Neural progenitor cell (in vitro differentiated cells): Measurements from ENCODE around the gene ZNF839. TPM values are rescaled to one million over a fixed set of nuclear protein-coding genes. Genes with fewer than 3 reads are reported as not detected.

ENCODE experiments used
- DNase-seq: peaks from one replicate; pipeline ENCODE4 v3.0.0-alpha.2; 2016; ENCODE audit warnings: low spot score
- H2AFZ ChIP-seq: fragments of 200-600 bp; sonication (generic); replicated peaks from 2 replicates; pipeline ENCODE4 v1.6.1; 2016; ENCODE audit warnings: antibody characterized with exemption
- H3F3A ChIP-seq: fragments of 200-600 bp; sonication (generic); 2 replicates; pipeline ENCODE4 v1.6.1; 2016; ENCODE audit warnings: antibody characterized with exemption, low read depth
- H3K27ac ChIP-seq: fragments of 200-600 bp; sonication (generic); 2 replicates; pipeline ENCODE4 v1.5.1; 2016; ENCODE audit warnings: mild to moderate bottlenecking
- H3K27me3 ChIP-seq: fragments of 200-600 bp; sonication (generic); 2 replicates; pipeline ENCODE4 v1.6.1; 2016; ENCODE audit warnings: mild to moderate bottlenecking, moderate library complexity
- H3K36me3 ChIP-seq: fragments of 200-600 bp; sonication (generic); 2 replicates; pipeline ENCODE4 v1.5.1; 2016
- H3K4me1 ChIP-seq: fragments of 200-600 bp; sonication (generic); 2 replicates; pipeline ENCODE4 v1.6.1; 2016; ENCODE audit warnings: mixed run types
- H3K4me2 ChIP-seq: fragments of 200-600 bp; sonication (generic); 2 replicates; pipeline ENCODE4 v1.6.1; 2016
- H3K4me3 ChIP-seq: fragments of 200-600 bp; sonication (generic); 2 replicates; pipeline ENCODE4 v1.5.1; 2016
- H3K79me2 ChIP-seq: fragments of 200-600 bp; sonication (generic); 2 replicates; pipeline ENCODE4 v1.6.1; 2016; ENCODE audit warnings: low read depth
- H3K9ac ChIP-seq: fragments of 200-600 bp; sonication (generic); 2 replicates; pipeline ENCODE4 v1.6.1; 2016
- H3K9me3 ChIP-seq: fragments of 200-600 bp; sonication (generic); 2 replicates; pipeline ENCODE4 v1.5.1; 2016; ENCODE audit warnings: low read depth
- H4K20me1 ChIP-seq: fragments of 200-600 bp; sonication (generic); 2 replicates; pipeline ENCODE4 v1.6.1; 2016; ENCODE audit warnings: low read depth
- H3K27ac Mint-ChIP-seq: 3 replicates; pipeline ENCODE4 v1.8.0; 2021; ENCODE audit warnings: mixed read lengths
- H3K27me3 Mint-ChIP-seq: 2 replicates; pipeline ENCODE4 v1.8.0; 2022; ENCODE audit warnings: low read depth, mild to moderate bottlenecking, inconsistent platforms, moderate library complexity, mixed read lengths; ENCODE audit not compliant: insufficient read depth
- H3K36me3 Mint-ChIP-seq: 3 replicates; pipeline ENCODE4 v1.8.0; 2021; ENCODE audit warnings: mixed read lengths
- H3K4me1 Mint-ChIP-seq: 3 replicates; pipeline ENCODE4 v1.8.0; 2021; ENCODE audit warnings: mixed read lengths
- H3K4me3 Mint-ChIP-seq: 3 replicates; pipeline ENCODE4 v1.8.0; 2021; ENCODE audit warnings: mild to moderate bottlenecking, moderate library complexity, mixed read lengths
- H3K9me3 Mint-ChIP-seq: 3 replicates; pipeline ENCODE4 v1.8.0; 2020; ENCODE audit warnings: mixed read lengths
- EZH2 ChIP-seq: fragments of 200-600 bp; sonication (generic); IDR thresholded peaks from 2 replicates; pipeline ENCODE4 v1.6.1; 2017; ENCODE audit warnings: antibody characterized with exemption, mild to moderate bottlenecking, moderate library complexity
- EZH2phosphoT487 ChIP-seq: fragments of 200-600 bp; sonication (generic); IDR thresholded peaks from 2 replicates; pipeline ENCODE4 v1.6.1; 2017; ENCODE audit warnings: antibody characterized with exemption
- total RNA-seq: library from RNA; depleted of rRNA; stranded (reverse); fragments of >200 nt; gene quantifications from 2 replicates; pipeline ENCODE4 v1.2.3, GENCODE V29; 2015; ENCODE audit warnings: low replicate concordance
- TF ChIP-seq, protein P1 (sequence below): fragments of 200-600 bp; sonication (generic); IDR thresholded peaks from 2 replicates; pipeline ENCODE4 v1.5.1; 2017; ENCODE audit warnings: antibody characterized with exemption, mild to moderate bottlenecking

ZNF839 gene
- total RNA-seq, 1 donor from 2014 or later = 13.7 TPM

GRCh38 chr14:102283631-102284129 lies 35.9 kb upstream of the ZNF839 start:
- Histone ChIP-seq H3K4me3 (no peak overlapping the region), H3K36me3 (no peaks in the 10 kb centered on the region), H3K4me1 (no peaks in the 10 kb centered on the region), H3K79me2 (no peaks in the 10 kb centered on the region), H3F3A (no peaks in the 10 kb centered on the region), H3K9ac (no peak overlapping the region), H4K20me1 (no peaks in the 10 kb centered on the region), H2AFZ (no peak overlapping the region), H3K4me2 (no peak overlapping the region), H3K27me3 (no peaks in the 10 kb centered on the region), H3K9me3 (peaks cover 4% of the 10 kb centered on the region), H3K27ac (no peak overlapping the region)
- Mint-ChIP-seq H3K4me3 (no peak overlapping the region), H3K27ac (no peak overlapping the region), H3K36me3 (peaks cover 15% of the 10 kb centered on the region), H3K4me1 (no peaks in the 10 kb centered on the region), H3K27me3 (no peaks in the 10 kb centered on the region), H3K9me3 (no peaks in the 10 kb centered on the region)
- TF ChIP-seq EZH2phosphoT487 (no peak), EZH2 (no peak)
- TF ChIP-seq, protein P1, sequence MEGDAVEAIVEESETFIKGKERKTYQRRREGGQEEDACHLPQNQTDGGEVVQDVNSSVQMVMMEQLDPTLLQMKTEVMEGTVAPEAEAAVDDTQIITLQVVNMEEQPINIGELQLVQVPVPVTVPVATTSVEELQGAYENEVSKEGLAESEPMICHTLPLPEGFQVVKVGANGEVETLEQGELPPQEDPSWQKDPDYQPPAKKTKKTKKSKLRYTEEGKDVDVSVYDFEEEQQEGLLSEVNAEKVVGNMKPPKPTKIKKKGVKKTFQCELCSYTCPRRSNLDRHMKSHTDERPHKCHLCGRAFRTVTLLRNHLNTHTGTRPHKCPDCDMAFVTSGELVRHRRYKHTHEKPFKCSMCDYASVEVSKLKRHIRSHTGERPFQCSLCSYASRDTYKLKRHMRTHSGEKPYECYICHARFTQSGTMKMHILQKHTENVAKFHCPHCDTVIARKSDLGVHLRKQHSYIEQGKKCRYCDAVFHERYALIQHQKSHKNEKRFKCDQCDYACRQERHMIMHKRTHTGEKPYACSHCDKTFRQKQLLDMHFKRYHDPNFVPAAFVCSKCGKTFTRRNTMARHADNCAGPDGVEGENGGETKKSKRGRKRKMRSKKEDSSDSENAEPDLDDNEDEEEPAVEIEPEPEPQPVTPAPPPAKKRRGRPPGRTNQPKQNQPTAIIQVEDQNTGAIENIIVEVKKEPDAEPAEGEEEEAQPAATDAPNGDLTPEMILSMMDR = no peak
- no peak for DNase-seq

- Histone ChIP-seq H4K20me1 (no peaks in the 10 kb centered on the region), H3K27ac (no peak overlapping the region), H3K27me3 (no peaks in the 10 kb centered on the region), H3F3A (no peaks in the 10 kb centered on the region), H2AFZ (no peak overlapping the region), H3K4me2 (no peak overlapping the region), H3K9me3 (peaks cover 4% of the 10 kb centered on the region), H3K9ac (no peak overlapping the region), H3K36me3 (no peaks in the 10 kb centered on the region), H3K4me1 (no peaks in the 10 kb centered on the region), H3K79me2 (no peaks in the 10 kb centered on the region), H3K4me3 (no peak overlapping the region)
- Mint-ChIP-seq H3K4me3 (no peak overlapping the region), H3K9me3 (no peaks in the 10 kb centered on the region), H3K27ac (no peak overlapping the region), H3K27me3 (no peaks in the 10 kb centered on the region), H3K4me1 (no peaks in the 10 kb centered on the region), H3K36me3 (peaks cover 14% of the 10 kb centered on the region)
- TF ChIP-seq EZH2phosphoT487 (no peak), EZH2 (no peak)
- TF ChIP-seq, protein P1 = no peak
- no peak for DNase-seq
These were observed 34.4 kb upstream of the ZNF839 start for GRCh38 chr14:102285106-102285505.

DNA sequence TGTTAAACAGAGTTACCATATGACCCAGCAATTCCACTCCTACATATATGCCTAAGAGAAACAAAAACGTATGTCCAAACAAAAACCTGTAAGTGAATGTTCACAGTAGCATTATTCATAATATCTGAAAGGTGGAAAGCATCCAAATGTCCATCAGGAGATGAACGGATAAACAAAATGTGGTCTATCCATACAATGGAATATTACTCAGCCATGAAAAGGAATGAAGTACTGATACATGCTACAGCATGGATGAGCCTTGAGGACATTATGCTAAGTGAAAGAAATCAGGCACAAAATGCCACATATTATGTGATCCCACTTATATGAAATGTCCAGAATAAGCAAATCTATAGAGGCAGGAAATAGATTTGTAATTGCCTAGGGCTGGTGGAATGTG lies 31.4 kb upstream of the ZNF839 start:
- Mint-ChIP-seq H3K4me3 (no peak overlapping the region), H3K4me1 (no peaks in the 10 kb centered on the region), H3K27ac (no peak overlapping the region), H3K36me3 (peaks cover 3% of the 10 kb centered on the region), H3K9me3 (peaks cover 2% of the 10 kb centered on the region), H3K27me3 (no peaks in the 10 kb centered on the region)
- TF ChIP-seq, protein P1 = no peak
- TF ChIP-seq EZH2phosphoT487 (no peak), EZH2 (no peak)
- no peaks in the 10 kb centered on the region for H3F3A ChIP-seq
- H4K20me1 ChIP-seq = no peaks in the 10 kb centered on the region
- H3K27me3 ChIP-seq = no peaks in the 10 kb centered on the region
- DNase-seq = no peak
- no peak overlapping the region for H3K4me3 ChIP-seq
- no peak overlapping the region for H3K4me2 ChIP-seq
- H3K36me3 ChIP-seq = no peaks in the 10 kb centered on the region
- H3K4me1 ChIP-seq = no peaks in the 10 kb centered on the region
- H3K9me3 ChIP-seq = peaks cover 4% of the 10 kb centered on the region
- no peak overlapping the region for H3K9ac ChIP-seq
- H3K79me2 ChIP-seq = no peaks in the 10 kb centered on the region
- no peak overlapping the region for H2AFZ ChIP-seq
- H3K27ac ChIP-seq = no peak overlapping the region
